HG03565 (cell line): ENCODE results near the gene USP13.
A peak's percentile ranks its signal among the peaks of the same experiment; 100 is the strongest.
"Not testable (repeated sequence)": the region's sequence is repeated elsewhere in the genome, so short reads cannot be mapped to it uniquely, and the experiment has no call there.

Experiments
- ATAC-seq: cut with Tn5 transposase; IDR thresholded peaks from one replicate; pipeline ENCODE4 v1.9.1; 2021; ENCODE audit warnings: mild to moderate bottlenecking, moderate library complexity; ENCODE audit not compliant: unreplicated experiment

The USP13 gene

GRCh38 chr3:179652447-179653095 is at the start of gene USP13:
TSS of gene USP13 (plus strand) at chr3:179653040. CDS start at chr3:179653226, 186 bp downstream.
- peak; percentile 48 for ATAC-seq

- ATAC-seq, result no peak
Measured at GRCh38 chr3:179603321-179603720, 49.5 kb upstream of the USP13 start.

GRCh38 chr3:179603831-179604230 is 49.0 kb upstream of the USP13 start:
- no peak for ATAC-seq

- ATAC-seq, result peak; percentile 92
Measured at GRCh38 chr3:179604321-179605078, 48.3 kb upstream of the USP13 start, which contains the start of the genes MRPL47 and NDUFB5. TSS of gene MRPL47 (minus strand) at chr3:179604638. CDS start at chr3:179604624, 14 bp downstream. TSS of gene NDUFB5 (plus strand) at chr3:179604794. CDS start at chr3:179604816, 22 bp downstream.

- ATAC-seq, result peak; percentile 17
Measured at GRCh38 chr3:179606534-179607085, 46.2 kb upstream of the USP13 start.

- ATAC-seq, result peak; percentile 56
Measured at GRCh38 chr3:179608931-179609720, 43.7 kb upstream of the USP13 start.

GRCh38 chr3:179610066-179610465 is 42.8 kb upstream of the USP13 start:
- ATAC-seq, result no peak

GRCh38 chr3:179613807-179614206 is 39.0 kb upstream of the USP13 start:
- no peak for ATAC-seq

GRCh38 chr3:179615458-179616173 is 37.2 kb upstream of the USP13 start:
- no peak for ATAC-seq

GRCh38 chr3:179622023-179622422 is 30.8 kb upstream of the USP13 start:
- no peak for ATAC-seq

- ATAC-seq, result no peak
Measured at GRCh38 chr3:179624451-179624850, 28.4 kb upstream of the USP13 start.

- no peak for ATAC-seq
Measured at GRCh38 chr3:179630753-179631451, 21.9 kb upstream of the USP13 start.

- no peak for ATAC-seq
Measured at GRCh38 chr3:179640469-179640868, 12.4 kb upstream of the USP13 start.

- no peak for ATAC-seq
Measured at GRCh38 chr3:179642871-179643270, 10.0 kb upstream of the USP13 start.

GRCh38 chr3:179643837-179644236 is 9.0 kb upstream of the USP13 start:
- ATAC-seq, result not testable (repeated sequence)

- no peak for ATAC-seq
Measured at GRCh38 chr3:179646177-179646576, 6.7 kb upstream of the USP13 start.

GRCh38 chr3:179651687-179652446 is 973 bp upstream of the USP13 start:
- no peak for ATAC-seq

- peak; percentile 47 for ATAC-seq
Measured at GRCh38 chr3:179653096-179653797, 407 bp downstream of the USP13 start.
